H1 (cell line): Measurements from ENCODE around the gene POLR3A. TPM values are rescaled to one million over a fixed set of nuclear protein-coding genes. Genes with fewer than 3 reads are reported as not detected.

ENCODE experiments used
- CTCF ChIA-PET: fragments of 300-600 bp; sonication (Branson Sonifier 250); formaldehyde crosslinking; loops from one replicate; lab custom pipeline; 2021; ENCODE audit not compliant: partially characterized antibody; lab: Charles Lee
- POLR2A ChIA-PET: fragments of 300-600 bp; sonication (Branson Sonifier 250); formaldehyde crosslinking; loops from one replicate; lab custom pipeline; 2021; ENCODE audit warnings: inconsistent platforms; ENCODE audit not compliant: partially characterized antibody; lab: Charles Lee
- DNase-seq, 2 experiments: peaks; one replicate each; pipeline versions ENCODE4 v3.0.0 to v3.0.0-alpha.2; 2010 to 2022; ENCODE audit warnings: low spot score in 2 of 2, low read depth in 1 of 2, mixed read lengths in 1 of 2
- FAIRE-seq: peaks from 2 replicates; lab custom pipeline; 2011; peaks lifted over from hg19 to GRCh38; lab: Jason Lieb, UNC
- H2AFZ ChIP-seq: 2 replicates; pipeline ENCODE4 v1.8.1; 2012; ENCODE audit warnings: low read length, inconsistent platforms
- H2AK5ac ChIP-seq: 2 replicates; pipeline ENCODE4 v1.6.1; 2013; ENCODE audit warnings: low read depth, low read length
- H2BK120ac ChIP-seq: replicated peaks from 2 replicates; pipeline ENCODE3; 2013; ENCODE audit warnings: low read depth, low read length, inconsistent platforms
- H2BK12ac ChIP-seq: 2 replicates; pipeline ENCODE4 v1.6.1; 2013; ENCODE audit warnings: low read depth, low read length
- H2BK15ac ChIP-seq: 2 replicates; pipeline ENCODE4 v1.6.1; 2013; ENCODE audit warnings: low read length
- H2BK20ac ChIP-seq: 2 replicates; pipeline ENCODE4 v1.6.1; 2013; ENCODE audit warnings: low read length
- H2BK5ac ChIP-seq: 2 replicates; pipeline ENCODE4 v1.6.1; 2013; ENCODE audit warnings: low read depth, low read length
- H3K14ac ChIP-seq: 2 replicates; pipeline ENCODE4 v1.6.1; 2013; ENCODE audit warnings: inconsistent platforms; ENCODE audit not compliant: insufficient read length
- H3K18ac ChIP-seq: 2 replicates; pipeline ENCODE4 v1.6.1; 2013; ENCODE audit warnings: low read length; ENCODE audit errors: extremely low read depth
- H3K23ac ChIP-seq: 2 replicates; pipeline ENCODE4 v1.6.1; 2013; ENCODE audit warnings: inconsistent platforms; ENCODE audit not compliant: insufficient read length
- H3K23me2 ChIP-seq: 2 replicates; pipeline ENCODE4 v1.6.1; 2013; ENCODE audit warnings: low read depth, low read length
- H3K27ac ChIP-seq: 2 replicates; pipeline ENCODE4 v1.6.1; 2011; ENCODE audit warnings: low read depth, low read length, inconsistent platforms
- H3K27me3 ChIP-seq, 4 experiments: replicated peaks in 1 of 4; 1 replicate in 1 of 4; 2 replicates in 3 of 4; pipeline versions ENCODE4 v1.6.1 to v1.8.1; 2011 to 2013; ENCODE audit warnings: low read length in 3 of 4, mild to moderate bottlenecking in 3 of 4, inconsistent platforms in 2 of 4, mixed read lengths in 2 of 4, moderate library complexity in 1 of 4; ENCODE audit not compliant: control insufficient read depth in 3 of 4, insufficient read depth in 3 of 4; ENCODE audit errors: extremely low read depth in 1 of 4
- H3K36me3 ChIP-seq, 4 experiments: 2 replicates each; pipeline versions ENCODE4 v1.6.1 to v1.8.1; 2011 to 2013; ENCODE audit warnings: mild to moderate bottlenecking in 4 of 4, low read length in 3 of 4, moderate library complexity in 2 of 4, control low read depth in 1 of 4, inconsistent platforms in 1 of 4; ENCODE audit not compliant: insufficient read depth in 4 of 4, control insufficient read depth in 2 of 4
- H3K4ac ChIP-seq: replicated peaks from 2 replicates; pipeline ENCODE3; 2013; ENCODE audit warnings: low read length, low read depth, mixed read lengths, inconsistent platforms; ENCODE audit not compliant: insufficient read length
- H3K4me1 ChIP-seq, 4 experiments: replicated peaks in 1 of 4; 1 replicate in 1 of 4; 2 replicates in 3 of 4; pipeline versions ENCODE4 v1.6.1 to v1.8.1; 2011 to 2013; ENCODE audit warnings: low read length in 3 of 4, inconsistent platforms in 2 of 4, mixed read lengths in 1 of 4; ENCODE audit not compliant: insufficient read depth in 4 of 4, control insufficient read depth in 3 of 4
- H3K4me2 ChIP-seq, 2 experiments: 2 replicates each; pipeline versions ENCODE4 v1.6.1 to v1.8.1; 2011 to 2013; ENCODE audit warnings: low read depth in 2 of 2, low read length in 2 of 2, control low read depth in 1 of 2, inconsistent platforms in 1 of 2, mild to moderate bottlenecking in 1 of 2; ENCODE audit not compliant: insufficient read depth in 1 of 2
- H3K4me3 ChIP-seq, 4 experiments: fragments of 200-600, 300-600 bp in 1 of 4; sonication (generic), shearing (Covaris generic), sonication (Bioruptor Twin) in 1 of 4; 2 replicates each; pipeline versions ENCODE4 v1.5.1 to v1.8.1; 2011 to 2016; ENCODE audit warnings: low read length in 4 of 4, low read depth in 3 of 4, control low read depth in 2 of 4, inconsistent platforms in 2 of 4, mild to moderate bottlenecking in 2 of 4, mixed read lengths in 1 of 4, moderate library complexity in 1 of 4; ENCODE audit not compliant: insufficient read depth in 2 of 4; ENCODE audit errors: extremely low read depth in 1 of 4
- H3K56ac ChIP-seq: replicated peaks from 2 replicates; pipeline ENCODE3; 2013; ENCODE audit warnings: low read depth, mild to moderate bottlenecking, mixed read lengths, low read length, inconsistent platforms; ENCODE audit not compliant: insufficient read length
- H3K79me1 ChIP-seq: 2 replicates; pipeline ENCODE4 v1.6.1; 2013; ENCODE audit warnings: low read depth, low read length, control low read depth
- H3K79me2 ChIP-seq, 2 experiments: 2 replicates each; pipeline versions ENCODE4 v1.6.1 to v1.8.1; 2012 to 2013; ENCODE audit warnings: low read length in 2 of 2, mild to moderate bottlenecking in 2 of 2, inconsistent platforms in 1 of 2; ENCODE audit not compliant: insufficient read depth in 2 of 2, control insufficient read depth in 1 of 2
- H3K9ac ChIP-seq, 4 experiments: replicated peaks in 1 of 4; 1 replicate in 1 of 4; 2 replicates in 3 of 4; pipeline versions ENCODE4 v1.6.1 to v1.8.1; 2011 to 2013; ENCODE audit warnings: low read depth in 3 of 4, low read length in 3 of 4, control low read depth in 2 of 4, mild to moderate bottlenecking in 2 of 4, moderate library complexity in 2 of 4, inconsistent platforms in 1 of 4; ENCODE audit errors: extremely low read depth in 1 of 4
- H3K9me3 ChIP-seq, 2 experiments: 2 replicates each; pipeline versions ENCODE4 v1.6.1 to v1.8.1; 2012 to 2013; ENCODE audit warnings: mild to moderate bottlenecking in 2 of 2, moderate library complexity in 2 of 2, control low read depth in 1 of 2, inconsistent platforms in 1 of 2, low read depth in 1 of 2, low read length in 1 of 2, mixed read lengths in 1 of 2; ENCODE audit not compliant: insufficient read depth in 2 of 2
- H4K20me1 ChIP-seq, 2 experiments: replicated peaks in 1 of 2; 2 replicates each; pipeline versions ENCODE3 to v1.8.1; 2011 to 2013; ENCODE audit warnings: inconsistent platforms in 2 of 2, low read length in 2 of 2, mild to moderate bottlenecking in 1 of 2; ENCODE audit not compliant: insufficient read depth in 2 of 2, control insufficient read depth in 1 of 2
- H4K5ac ChIP-seq: 2 replicates; pipeline ENCODE4 v1.6.1; 2013; ENCODE audit warnings: low read length, low read depth, mixed read lengths, inconsistent platforms; ENCODE audit not compliant: insufficient read length
- H4K8ac ChIP-seq: 2 replicates; pipeline ENCODE4 v1.8.0; 2013; ENCODE audit warnings: mild to moderate bottlenecking, moderate library complexity, low read length, inconsistent platforms; ENCODE audit not compliant: insufficient read depth; ENCODE audit errors: extremely low read depth
- H4K91ac ChIP-seq: replicated peaks from 2 replicates; pipeline ENCODE3; 2013; ENCODE audit warnings: low read length, mixed read lengths, inconsistent platforms; ENCODE audit not compliant: insufficient read length
- CTCF ChIP-seq, 3 experiments: IDR thresholded peaks; 1 replicate in 2 of 3; 2 replicates in 1 of 3; pipeline versions ENCODE4 v1.5.1 to v1.6.1; 2011; ENCODE audit warnings: low read length in 3 of 3, mild to moderate bottlenecking in 3 of 3, inconsistent platforms in 2 of 3, low read depth in 1 of 3, moderate library complexity in 1 of 3; ENCODE audit not compliant: insufficient read depth in 1 of 3; ENCODE audit errors: control extremely low read depth in 1 of 3
- WGBS, 2 experiments: shearing (Covaris generic) in 1 of 2; methylation state at CpG; one replicate each; pipeline versions ENCODE4 v1.1.6 to v1.1.7; 2013 to 2015; ENCODE audit warnings: low lambda C conversion rate in 2 of 2, mixed read lengths in 2 of 2, inconsistent platforms in 1 of 2, low coverage in 1 of 2, missing lambda C conversion rate in 1 of 2; ENCODE audit not compliant: insufficient replicate concordance in 2 of 2, insufficient coverage in 1 of 2, insufficient read length in 1 of 2; ENCODE audit errors: extremely low coverage in 1 of 2, missing lambda C conversion rate in 1 of 2; 5-methylcytosine and 5-hydroxymethylcytosine counted together
- polyA plus RNA-seq, 7 experiments: library from polyadenylated mRNA; depleted of rRNA in 3 of 7; stranded (reverse) in 5 of 7; unstranded in 2 of 7; fragments of >200 nt in 5 of 7; fragments of 200-250 nt in 2 of 7; gene quantifications; 1 replicate in 5 of 7; 2 replicates in 1 of 7; 4 replicates in 1 of 7; pipeline versions ENCODE4 v1.2.1 to v1.2.3, GENCODE V29; 2011 to 2013; ENCODE audit warnings: missing spikeins in 2 of 7, mixed read lengths in 2 of 7
- total RNA-seq: library from RNA; stranded (reverse); fragmentation: NEBNext Ultra II Directional; extraction: Animal tissue kit (Norgen Biotek cat#: 25700); gene quantifications from 2 replicates; pipeline ENCODE4 v1.2.1, GENCODE V29; 2021

Gene POLR3A
- total and polyA plus RNA-seq, 2 of the 8 experiments (the other 6 are each of a cell fraction or from before 2014, with no cell fraction given), result 11.3 to 38.6 TPM

- Histone ChIP-seq H3K27ac (no peak overlapping the region), H3K23me2 (no peaks in the 10 kb centered on the region), H3K4ac (no peak overlapping the region), H2BK5ac (no peak overlapping the region), H3K23ac (no peak overlapping the region), H3K4me1 (no peaks in the 10 kb centered on the region; a peak in 1 of 7 replicates), H2BK15ac (no peak overlapping the region), H3K4me2 (no peak overlapping the region), H3K79me2 (no peaks in the 10 kb centered on the region), H3K27me3 (no peaks in the 10 kb centered on the region), H2AFZ (no peak overlapping the region), H4K5ac (no peak overlapping the region), H3K56ac (no peak overlapping the region), H2AK5ac (no peak overlapping the region), H4K91ac (no peak overlapping the region), H2BK12ac (no peak overlapping the region), H3K4me3 (no peak overlapping the region), H3K36me3 (peaks cover 23 to 50% (median 40%) of the 10 kb centered on the region in 4 experiments), H3K18ac (no peak overlapping the region), H2BK120ac (no peak overlapping the region), H3K9me3 (no peaks in the 10 kb centered on the region), H4K20me1 (peaks cover 0 to 2% of the 10 kb centered on the region in 2 experiments), H4K8ac (no peak overlapping the region), H3K79me1 (no peaks in the 10 kb centered on the region; the same call in 1 of the 2 replicates), H3K9ac (no peak overlapping the region), H2BK20ac (no peak overlapping the region), H3K14ac (no peak overlapping the region)
- DNase-seq (no peak), FAIRE-seq (no peak)
- 86% methylated on average over 7 of the region's 7 CpGs; no CpG with 5 or more reads in 1 of the 2 experiments for WGBS, 2 experiments
- ChIA-PET CTCF (interaction anchor here (0.8 to 9.7 kb wide), 4 partner anchors 28 to 130 kb away, joined by 3 to 117 read pairs (median 4); no protein-coding TSS in a partner anchor), POLR2A (interaction anchor here (0.6 kb wide), 1 partner anchor 9 kb away, joined by 3 read pairs; no protein-coding TSS in a partner anchor)
- TF ChIP-seq CTCF (IDR thresholded peaks at IDR 0.05; ENCODE audit: control extremely low read depth in 1 of 3, insufficient read depth in 1 of 3, low read depth in 1 of 3, low read length in 3 of 3), result no peak
These were observed 52.3 kb downstream of the POLR3A start for GRCh38 chr10:77977016-77977415.
